ENCODE results near the gene NDUFA13. TPM values are rescaled to one million over a fixed set of nuclear protein-coding genes. Genes with fewer than 3 reads are reported as not detected.
A peak's percentile ranks its signal among the peaks of the same experiment; 100 is the strongest.

Gene NDUFA13
- total RNA-seq, 4 donors from 2014 or later: 21.1 to 100 (median 76.0) TPM

DNA sequence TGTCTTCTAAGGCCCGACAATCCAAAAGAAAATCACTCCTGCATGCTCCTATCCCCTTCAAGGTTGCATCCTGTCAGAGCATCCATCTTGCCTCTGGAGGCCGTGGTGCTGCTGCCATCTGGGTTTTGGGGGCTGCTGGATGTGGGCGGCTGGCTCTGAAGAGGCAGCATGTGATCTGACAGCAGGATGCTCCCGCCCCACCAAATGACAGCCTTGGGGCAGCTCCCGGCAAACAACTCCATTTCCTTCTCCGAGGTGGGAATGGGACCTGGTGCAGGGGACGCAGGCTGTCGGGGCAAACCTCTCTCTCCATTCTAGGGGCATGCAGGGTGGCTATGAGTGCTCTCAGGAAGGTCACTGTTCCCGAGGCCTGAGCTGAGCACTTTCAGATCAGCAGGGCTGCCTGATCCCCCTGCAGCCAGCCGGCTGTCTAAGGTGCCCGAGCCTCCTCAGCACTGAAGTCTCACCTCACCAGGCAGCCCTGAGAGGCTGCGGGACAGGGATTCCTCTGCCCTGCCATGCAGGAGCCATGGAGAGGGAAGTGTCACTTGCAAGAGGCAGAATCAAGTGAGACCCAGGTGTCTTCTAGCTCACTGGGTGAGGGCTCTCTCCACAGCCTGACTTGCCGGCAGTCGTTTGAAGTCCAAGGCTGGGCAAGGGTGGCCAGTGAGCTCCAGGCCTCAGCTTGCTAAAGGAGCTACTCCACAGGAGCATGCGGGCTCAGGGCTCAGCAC is 29.5 kb upstream of the NDUFA13 start:
- intact Hi-C loops (cut with DNase I; ENCODE audit: low total_unique reads) (no loop called here), in situ Hi-C loops (cut with MboI; ENCODE audit: low pct_ligation_motif_present in 1 of 4, low pct_unique_long_range_greater_than_20kb in 1 of 4, low sequenced_read_pairs in 3 of 4) (loop anchor here in 3 of 4 donors (25.0 kb wide), 2 partner anchors 124 to 299 kb away; partner anchors contain the start of genes BORCS8 (in 1 of the 3) and RFXANK (in 1 of the 3))
- no peak for DNase-seq
- H3K9me3 ChIP-seq: no peaks in the 10 kb centered on the region
- no peaks in the 10 kb centered on the region for H3K36me3 ChIP-seq
- TF ChIP-seq EP300 (IDR thresholded peaks at IDR 0.05; ENCODE audit: low read depth): no peak
- TF ChIP-seq POLR2AphosphoS5 (IDR thresholded peaks at IDR 0.05): no peak
- TF ChIP-seq, protein P1, sequence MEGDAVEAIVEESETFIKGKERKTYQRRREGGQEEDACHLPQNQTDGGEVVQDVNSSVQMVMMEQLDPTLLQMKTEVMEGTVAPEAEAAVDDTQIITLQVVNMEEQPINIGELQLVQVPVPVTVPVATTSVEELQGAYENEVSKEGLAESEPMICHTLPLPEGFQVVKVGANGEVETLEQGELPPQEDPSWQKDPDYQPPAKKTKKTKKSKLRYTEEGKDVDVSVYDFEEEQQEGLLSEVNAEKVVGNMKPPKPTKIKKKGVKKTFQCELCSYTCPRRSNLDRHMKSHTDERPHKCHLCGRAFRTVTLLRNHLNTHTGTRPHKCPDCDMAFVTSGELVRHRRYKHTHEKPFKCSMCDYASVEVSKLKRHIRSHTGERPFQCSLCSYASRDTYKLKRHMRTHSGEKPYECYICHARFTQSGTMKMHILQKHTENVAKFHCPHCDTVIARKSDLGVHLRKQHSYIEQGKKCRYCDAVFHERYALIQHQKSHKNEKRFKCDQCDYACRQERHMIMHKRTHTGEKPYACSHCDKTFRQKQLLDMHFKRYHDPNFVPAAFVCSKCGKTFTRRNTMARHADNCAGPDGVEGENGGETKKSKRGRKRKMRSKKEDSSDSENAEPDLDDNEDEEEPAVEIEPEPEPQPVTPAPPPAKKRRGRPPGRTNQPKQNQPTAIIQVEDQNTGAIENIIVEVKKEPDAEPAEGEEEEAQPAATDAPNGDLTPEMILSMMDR (IDR thresholded peaks at IDR 0.05): no peak
- no peak for TF ChIP-seq POLR2A (IDR thresholded peaks at IDR 0.05)
- no peaks in the 10 kb centered on the region for H3K27me3 ChIP-seq
- H3K4me3 ChIP-seq: no peak overlapping the region
- 74% methylated on average over 15 of the region's 15 CpGs; no CpG with 5 or more reads in 1 of the 2 donors for WGBS, 2 donors (ENCODE audit: low coverage in 1 of 2)
- H3K27ac ChIP-seq: no peak overlapping the region
- H3K4me1 ChIP-seq: peaks cover 15 to 49% (median 42%) of the 10 kb centered on the region in 4 donors

DNA sequence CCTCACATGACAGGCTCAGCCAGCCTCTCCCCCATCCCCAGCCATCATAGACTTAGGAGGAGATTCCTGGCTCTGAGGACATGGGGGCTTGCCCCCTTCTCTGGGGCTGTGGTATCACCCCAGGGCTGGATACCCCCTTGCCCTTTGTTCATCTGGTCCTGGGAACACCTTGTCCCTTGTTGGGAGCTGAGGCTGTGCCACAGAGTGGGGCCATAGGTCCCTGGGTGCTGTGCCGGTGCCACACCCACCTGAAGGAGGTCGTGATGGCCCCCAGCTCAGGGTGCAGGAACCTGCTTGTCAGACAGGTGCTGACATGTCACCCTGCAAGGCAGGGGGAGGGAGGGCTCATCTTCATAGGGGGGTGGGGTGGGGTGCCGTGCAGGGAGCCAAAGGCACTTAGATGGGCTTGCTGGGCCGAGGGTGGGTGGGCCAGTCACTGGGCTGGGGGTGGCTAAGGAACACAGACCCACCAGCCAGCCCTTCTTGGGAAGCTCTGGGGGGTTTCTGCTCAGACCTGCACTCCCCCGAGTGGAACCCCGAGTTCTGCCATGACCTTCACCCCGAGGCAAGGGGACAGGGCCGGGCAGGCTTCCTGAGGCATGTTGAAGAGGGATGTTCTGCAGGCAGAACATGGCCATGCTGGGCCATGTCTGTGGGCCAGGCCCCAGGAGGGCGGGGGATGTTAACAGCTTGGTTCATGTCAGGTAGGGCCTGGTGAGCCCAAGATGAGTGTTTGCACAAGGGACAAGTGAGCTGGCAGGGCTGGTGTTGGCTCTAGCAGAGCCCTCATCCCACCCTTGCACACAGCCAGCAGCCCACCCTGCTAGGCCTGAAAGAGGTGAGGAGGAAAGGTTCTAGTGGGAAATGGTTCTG is 28.7 kb upstream of the NDUFA13 start:
- 82% methylated on average over 8 of the region's 9 CpGs; no CpG with 5 or more reads in 1 of the 2 donors for WGBS, 2 donors (ENCODE audit: low coverage in 1 of 2)
- Histone ChIP-seq H3K4me3 (no peak overlapping the region), H3K9me3 (no peaks in the 10 kb centered on the region), H3K27me3 (no peaks in the 10 kb centered on the region), H3K4me1 (peaks cover 15 to 49% (median 42%) of the 10 kb centered on the region in 4 donors), H3K36me3 (peaks cover 0 to 2% (median 0%) of the 10 kb centered on the region in 4 donors), H3K27ac (peak overlapping the region; percentile 23 to 80 (median 75))
- in situ Hi-C loops (cut with MboI; ENCODE audit: low pct_ligation_motif_present in 1 of 4, low pct_unique_long_range_greater_than_20kb in 1 of 4, low sequenced_read_pairs in 3 of 4) (loop anchor here in 3 of 4 donors (25.0 kb wide), 2 partner anchors 125 to 300 kb away; partner anchors contain the start of genes BORCS8 (in 1 of the 3) and RFXANK (in 1 of the 3)), intact Hi-C loops (cut with DNase I; ENCODE audit: low total_unique reads) (no loop called here)
- no peak for DNase-seq
- no peak for TF ChIP-seq POLR2AphosphoS5 (IDR thresholded peaks at IDR 0.05)
- TF ChIP-seq EP300 (IDR thresholded peaks at IDR 0.05; ENCODE audit: low read depth): no peak
- TF ChIP-seq POLR2A (IDR thresholded peaks at IDR 0.05): no peak
- TF ChIP-seq, protein P1 (IDR thresholded peaks at IDR 0.05): no peak

DNA sequence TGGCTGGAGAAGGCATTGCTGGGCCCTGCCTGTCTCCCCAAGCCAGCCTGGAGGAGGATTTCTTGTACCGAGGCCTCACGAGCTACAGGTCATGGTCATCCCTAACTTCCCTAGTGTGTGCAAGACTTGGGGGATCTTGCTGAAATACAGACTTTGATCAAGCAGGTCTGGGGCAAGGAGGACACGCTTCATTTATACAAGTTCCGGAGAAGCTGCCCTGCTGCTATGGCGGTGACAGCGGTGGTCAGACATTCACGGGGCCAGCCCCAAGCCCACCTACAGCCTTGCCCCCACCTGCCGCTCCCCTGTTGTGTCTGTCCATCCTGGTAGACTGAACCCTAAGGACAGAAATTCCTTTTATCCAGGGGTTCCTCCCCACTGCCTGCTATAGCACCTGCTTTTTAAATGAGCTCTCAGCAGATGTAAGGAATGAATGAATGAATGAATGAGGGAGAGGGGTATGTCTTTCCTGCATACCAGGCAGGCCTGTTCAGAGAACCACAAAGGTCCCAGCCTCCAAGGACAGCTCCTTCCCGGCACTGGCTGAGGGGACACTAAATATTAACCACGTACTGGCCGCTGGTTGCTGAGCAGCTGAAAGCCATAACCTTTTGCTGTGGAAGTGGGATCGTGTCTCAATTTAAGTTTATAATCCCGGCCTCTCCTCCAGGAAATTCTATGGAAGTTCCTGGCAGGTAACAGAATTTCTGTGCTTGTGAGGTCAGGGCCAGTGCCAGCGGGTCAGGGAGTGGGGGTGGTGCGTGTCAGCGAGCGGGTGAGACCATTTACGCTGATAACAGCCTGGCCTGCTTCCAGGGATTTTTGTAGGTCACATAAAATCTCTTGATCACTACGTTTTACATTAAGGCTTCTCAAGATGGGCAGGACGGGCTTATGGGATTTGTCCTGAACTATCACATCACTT is 27.8 kb upstream of the NDUFA13 start:
- Histone ChIP-seq H3K36me3 (peaks cover 0 to 6% (median 0%) of the 10 kb centered on the region in 4 donors), H3K4me1 (peaks cover 15 to 49% (median 42%) of the 10 kb centered on the region in 4 donors), H3K9me3 (no peaks in the 10 kb centered on the region), H3K27ac (peak overlapping the region; percentile 71 to 84 (median 80)), H3K4me3 (no peak overlapping the region), H3K27me3 (no peaks in the 10 kb centered on the region)
- TF ChIP-seq POLR2AphosphoS5 (IDR thresholded peaks at IDR 0.05) (no peak), EP300 (IDR thresholded peaks at IDR 0.05; ENCODE audit: low read depth) (no peak), POLR2A (IDR thresholded peaks at IDR 0.05) (no peak)
- TF ChIP-seq, protein P1 (IDR thresholded peaks at IDR 0.05): no peak
- intact Hi-C loops (cut with DNase I; ENCODE audit: low total_unique reads) (no loop called here), in situ Hi-C loops (cut with MboI; ENCODE audit: low pct_ligation_motif_present in 1 of 4, low pct_unique_long_range_greater_than_20kb in 1 of 4, low sequenced_read_pairs in 3 of 4) (loop anchor here in 3 of 4 donors (25.0 kb wide), 2 partner anchors 126 to 301 kb away; partner anchors contain the start of genes BORCS8 (in 1 of the 3) and RFXANK (in 1 of the 3))
- WGBS, 2 donors (ENCODE audit: low coverage in 1 of 2): 24 to 52% methylated on average over 4 to 19 of the region's 20 CpGs
- peak; percentile 60 for DNase-seq
